Fibroblast of skin of left biceps (primary cell): ENCODE data around the gene RLIM.
"Not testable (repeated sequence)": the region's sequence is repeated elsewhere in the genome, so short reads cannot be mapped to it uniquely, and the experiment has no call there.

Source experiments
- DNase-seq, 2 experiments: peaks; one replicate each; pipeline ENCODE4 v3.0.0-alpha.2; 2013; ENCODE audit warnings: low read depth in 2 of 2

RLIM gene

GRCh38 chrX:74614093-74614909, at the start of gene RLIM:
Gene RLIM, minus strand, starts transcription at chrX:74614624. Its CDS starts 18,647 bp downstream, at chrX:74595977.
- DNase-seq, result peak; percentile 88 to 90

DNA sequence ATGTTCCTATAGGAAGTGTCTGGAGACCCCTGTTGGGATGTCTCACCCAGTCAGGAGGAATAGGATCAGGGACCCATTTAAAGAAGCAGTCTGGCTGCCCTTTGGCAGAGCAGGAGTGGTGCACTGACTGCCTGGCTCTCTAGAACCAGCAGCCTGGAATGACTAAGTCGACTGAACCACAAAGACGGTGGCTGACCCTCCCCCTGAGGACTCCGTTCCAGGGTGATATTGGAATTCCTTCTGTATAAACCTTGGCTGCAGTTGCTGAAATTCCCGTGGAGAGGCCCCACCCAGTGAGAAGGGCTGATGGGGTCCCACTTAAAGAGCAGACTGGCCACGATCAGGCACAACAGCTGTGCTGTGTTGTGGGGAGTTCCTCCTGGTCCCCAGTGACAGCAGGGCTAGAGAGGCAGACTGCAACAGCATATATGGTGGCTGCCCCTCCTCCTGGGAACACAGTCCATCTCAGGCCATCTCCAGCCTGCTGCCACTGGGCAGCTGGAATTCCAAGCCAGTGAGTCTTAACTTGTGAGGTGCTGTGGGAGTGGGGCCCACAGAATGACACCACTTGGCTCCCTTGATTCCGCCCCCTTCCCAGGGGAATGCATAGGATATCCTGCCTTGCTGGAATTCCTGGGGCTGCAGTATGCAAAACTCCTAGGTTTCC, 41.8 kb upstream of the RLIM start:
- DNase-seq, result no peak

DNA sequence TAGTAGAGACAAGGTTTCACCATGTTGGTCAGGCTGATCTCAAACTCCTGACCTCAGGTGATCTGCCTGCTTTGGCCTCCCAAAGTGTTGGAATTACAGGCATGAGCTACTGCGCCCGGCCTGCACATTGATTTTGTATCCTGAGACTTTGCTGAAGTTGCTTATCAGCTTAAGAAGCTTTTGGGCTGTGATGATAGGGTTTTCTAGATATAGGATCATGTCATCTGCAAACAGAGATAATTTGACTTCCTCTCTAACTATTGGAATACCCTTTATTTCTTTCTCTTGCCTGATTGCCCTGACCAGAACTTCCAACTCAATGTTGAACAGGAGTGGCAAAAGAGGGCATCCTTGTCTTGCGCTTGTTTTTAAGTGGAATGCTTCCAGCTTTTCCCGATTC, 40.5 kb upstream of the RLIM start:
- DNase-seq, result not testable (repeated sequence)

GRCh38 chrX:74636749-74637314, 22.4 kb upstream of the RLIM start:
- DNase-seq, result no peak

DNA sequence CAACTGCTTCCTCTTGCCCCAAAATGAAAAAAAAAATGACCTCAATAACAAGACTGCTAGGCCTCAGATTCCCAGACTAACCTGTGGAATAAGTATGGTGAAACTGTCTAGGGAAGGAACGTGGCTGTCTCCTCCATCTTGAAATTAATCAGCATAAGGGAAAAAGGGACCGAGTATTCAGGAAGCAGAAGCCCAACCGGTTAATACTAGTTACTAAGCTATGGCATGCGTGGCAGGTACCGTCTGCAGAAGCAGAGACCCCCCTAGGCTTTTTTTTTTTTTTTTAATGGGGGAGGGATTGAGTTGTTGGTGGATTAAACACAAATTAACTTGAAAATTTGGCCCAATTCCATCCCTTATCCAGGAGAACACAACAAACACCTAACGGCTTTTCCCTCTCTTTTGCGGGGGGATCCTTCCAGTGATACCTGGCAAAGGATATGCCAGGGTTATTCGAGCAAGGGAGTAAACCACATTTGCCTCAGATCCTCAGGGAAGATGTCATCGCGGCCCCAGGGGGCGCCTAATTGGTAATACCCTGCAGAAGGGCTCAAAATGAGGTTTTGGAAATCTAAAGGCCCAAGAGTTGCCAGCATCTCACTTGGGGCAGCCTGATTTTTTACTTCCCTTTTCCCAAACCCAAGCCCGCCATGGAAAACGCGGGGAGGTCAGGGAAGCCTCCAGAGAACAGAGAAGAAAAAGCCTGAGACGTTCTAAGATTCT, 893 bp downstream of the RLIM start:
- DNase-seq, result no peak

DNA sequence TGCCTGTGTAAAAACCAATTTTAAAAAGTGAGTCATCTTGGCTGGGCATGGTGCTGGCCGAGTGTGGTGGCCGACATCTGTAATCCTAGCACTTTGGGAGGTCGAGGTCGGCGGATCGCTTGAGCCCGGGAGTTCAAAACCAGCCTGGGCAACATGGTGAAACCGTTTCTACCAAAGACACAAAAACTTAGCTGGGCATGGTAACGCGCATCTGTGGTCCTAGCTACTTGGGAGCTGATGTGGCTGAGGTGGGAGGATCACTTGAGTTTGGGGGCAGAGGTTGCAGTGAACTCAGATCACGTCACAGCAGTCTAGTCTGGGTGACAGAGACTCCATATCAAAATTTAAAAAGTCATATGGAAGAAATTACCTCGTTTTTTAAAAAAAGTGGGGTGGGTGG, 7.6 kb downstream of the RLIM start:
- DNase-seq, result no peak

- DNase-seq, result no peak
Observed at GRCh38 chrX:74606342-74606741, 8.1 kb downstream of the RLIM start.

- no peak for DNase-seq
Observed at GRCh38 chrX:74603040-74603439, 11.4 kb downstream of the RLIM start.

DNA sequence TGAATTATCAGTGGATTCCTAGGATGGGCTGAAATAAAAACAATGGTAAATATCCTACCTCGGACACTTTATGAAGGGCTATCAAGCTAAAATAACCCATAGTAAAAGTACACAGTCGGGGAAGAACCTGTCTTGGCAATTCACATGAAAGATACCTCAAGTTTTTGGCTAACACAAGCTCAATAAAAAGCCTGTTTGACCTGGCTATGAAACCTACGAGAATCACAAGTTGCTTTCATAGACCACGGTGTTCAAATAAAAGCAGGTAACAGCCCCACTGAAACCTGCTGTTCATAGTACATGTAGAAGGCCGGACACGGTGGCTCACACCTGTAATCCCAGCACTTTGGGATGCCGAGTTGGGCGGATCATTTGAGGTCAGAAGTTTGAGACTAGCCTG, 12.3 kb downstream of the RLIM start:
- DNase-seq, result no peak

DNA sequence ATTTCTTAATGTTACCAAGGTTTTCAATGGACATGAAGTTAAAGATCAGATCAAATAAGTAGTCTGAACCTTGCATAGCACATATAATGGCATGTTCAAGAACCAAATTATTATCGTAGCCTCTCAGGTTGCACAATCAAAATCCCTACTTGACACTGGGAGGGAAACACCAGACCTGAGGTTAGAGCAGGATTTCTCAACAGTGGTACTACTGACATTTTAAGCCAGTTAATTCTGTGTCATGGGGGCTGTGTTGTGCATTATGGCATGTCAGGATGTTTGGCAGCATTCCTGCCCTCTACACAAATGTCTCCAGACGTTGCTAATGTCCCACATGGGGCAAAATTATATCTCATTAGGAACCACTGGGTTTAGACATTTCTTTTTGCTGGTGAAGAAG, 20.8 kb downstream of the RLIM start:
- no peak for DNase-seq

GRCh38 chrX:74585766-74586165, 28.7 kb downstream of the RLIM start:
- DNase-seq, result no peak

DNA sequence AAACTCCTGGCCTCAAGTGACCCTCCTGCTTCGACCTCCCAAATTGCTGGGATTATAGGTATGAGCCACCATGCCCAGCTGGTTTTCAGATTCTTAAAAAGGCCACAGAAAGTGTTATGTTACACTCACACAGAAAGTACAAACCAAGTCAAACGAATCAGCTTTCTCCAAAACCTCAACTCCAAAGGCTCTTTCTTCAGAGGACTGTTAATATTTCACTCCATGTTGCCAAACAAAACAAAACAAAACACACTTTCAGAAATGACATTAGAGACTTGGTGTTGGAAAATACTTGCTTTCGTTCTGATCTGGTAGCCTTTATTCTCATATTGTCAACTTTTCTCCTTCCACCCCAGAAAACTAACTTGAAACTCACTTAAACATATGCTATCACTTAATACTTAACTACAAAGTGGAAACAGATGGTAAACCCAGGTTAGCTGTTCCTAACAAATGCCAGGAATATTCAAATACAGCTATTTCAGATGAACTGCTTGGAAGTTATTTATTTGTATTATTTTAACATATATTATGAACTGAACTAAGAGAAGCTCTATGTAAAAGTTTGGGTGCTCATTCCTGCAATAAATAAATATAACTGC, 34.7 kb downstream of the RLIM start:
- peak; percentile 13 to 20 for DNase-seq

DNA sequence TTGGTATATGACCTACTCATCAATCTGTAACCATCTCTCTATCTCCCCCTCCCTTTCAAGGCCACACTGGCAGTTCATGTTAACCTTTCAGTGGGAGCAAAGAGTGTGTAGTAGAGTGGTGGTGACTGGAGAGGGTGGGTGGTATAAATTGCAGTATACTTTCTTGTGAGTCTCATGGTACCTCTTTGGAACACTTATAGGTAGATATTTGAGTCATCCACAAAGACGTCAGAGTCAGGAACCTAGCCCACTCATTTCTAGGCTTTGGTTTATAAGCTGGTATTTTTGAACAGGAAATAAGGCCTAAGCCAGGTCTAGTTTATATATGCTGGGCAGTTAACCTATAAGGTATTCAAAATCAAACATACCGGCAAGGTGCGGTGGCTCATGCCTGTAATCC, 36.3 kb downstream of the RLIM start:
- DNase-seq, result no peak

GRCh38 chrX:74557378-74557777, 57.0 kb downstream of the RLIM start:
- no peak for DNase-seq

- no peak for DNase-seq
Observed at GRCh38 chrX:74551934-74552333, 62.5 kb downstream of the RLIM start.

- DNase-seq, result no peak
Observed at GRCh38 chrX:74550295-74550802, 64.1 kb downstream of the RLIM start.

DNA sequence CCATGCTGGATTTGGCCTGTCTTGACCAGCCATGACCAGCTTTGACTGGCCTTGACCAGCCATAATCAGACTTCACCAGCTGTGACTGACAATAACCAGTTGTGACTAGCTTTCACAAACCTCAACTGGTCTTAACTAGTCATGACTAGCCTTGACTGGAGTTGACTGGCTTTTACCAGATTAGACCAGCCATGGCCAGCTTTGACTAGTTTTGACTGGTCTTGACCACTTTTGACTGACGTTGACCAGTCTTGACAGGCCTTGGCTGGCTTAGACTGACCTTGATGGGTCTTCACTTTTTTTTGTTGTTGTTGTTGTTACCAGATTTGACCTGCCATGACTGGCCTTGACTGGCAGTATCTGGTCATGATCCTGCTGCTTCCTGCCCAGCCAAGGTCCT, 67.4 kb downstream of the RLIM start:
- no peak for DNase-seq

GRCh38 chrX:74545880-74546523, 68.4 kb downstream of the RLIM start:
- DNase-seq, result no peak

DNA sequence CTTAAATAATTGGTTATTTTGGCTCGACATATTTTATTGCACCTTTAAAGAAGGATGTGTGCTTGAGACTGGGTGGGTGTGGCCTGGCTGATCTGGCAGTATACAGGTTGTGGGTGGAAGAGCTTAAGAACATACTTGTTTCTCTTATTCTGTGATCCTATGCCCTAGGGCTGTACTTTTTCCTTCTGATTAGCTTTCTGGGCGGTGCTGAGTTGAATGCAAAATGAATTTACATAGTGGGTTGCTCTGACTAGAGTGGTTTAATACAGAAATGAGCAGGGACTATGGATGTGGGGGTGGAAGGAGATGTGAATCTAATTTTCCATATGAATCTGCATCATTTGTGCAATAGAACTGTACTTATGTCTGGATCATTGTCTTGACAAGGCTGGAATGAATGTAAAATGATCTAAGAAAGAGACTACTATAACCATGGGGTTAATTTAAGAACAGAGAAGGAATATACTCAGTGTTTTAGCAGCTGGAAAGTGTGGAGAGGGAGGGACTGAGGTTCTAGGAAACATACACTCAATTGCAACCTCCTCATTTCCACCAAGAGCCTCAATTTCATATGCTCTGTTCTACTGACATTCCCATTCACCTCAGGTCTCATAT, 73.7 kb downstream of the RLIM start:
- DNase-seq, result no peak

DNA sequence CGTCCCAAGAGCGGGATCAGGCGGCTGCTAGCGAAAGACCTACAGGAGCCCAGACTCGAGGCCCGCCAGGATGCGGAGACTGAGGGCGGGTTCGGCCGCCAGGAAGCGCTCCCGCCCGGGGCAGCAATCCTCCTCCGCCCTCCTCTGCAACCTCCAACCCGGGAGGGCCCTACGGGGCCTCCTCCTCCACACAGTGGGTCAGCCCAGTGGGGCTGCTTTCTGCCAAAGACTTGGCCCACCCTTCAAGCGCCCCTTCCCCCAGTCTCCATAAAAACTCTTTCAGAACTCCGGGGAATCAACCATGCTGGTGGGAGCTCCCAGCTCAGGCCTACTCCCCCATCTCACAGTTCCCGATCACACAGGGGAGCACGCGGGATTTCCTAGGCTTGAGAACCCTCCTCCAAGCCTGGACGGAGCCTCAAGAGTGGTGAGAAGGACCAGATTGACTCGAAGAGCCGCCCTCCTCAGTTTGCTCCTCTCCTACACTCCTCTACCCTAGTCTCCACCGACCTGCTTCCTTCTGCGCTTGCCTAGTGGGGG, 77.5 kb downstream of the RLIM start:
- DNase-seq, result no peak
